ENCODE data around the gene ELOVL7. TPM values are rescaled to one million over a fixed set of nuclear protein-coding genes. Genes with fewer than 3 reads are reported as not detected.
A peak's percentile ranks its signal among the peaks of the same experiment; 100 is the strongest.

ELOVL7 gene
- total and polyA plus RNA-seq, 4 donors, result 0.21 to 2.3 (median 0.76) TPM

- Histone ChIP-seq H3K27me3 (ENCODE audit: control insufficient read depth in 4 of 4, insufficient read depth in 4 of 4, low read length in 3 of 4) (peaks cover 0 to 8% (median 4%) of the 10 kb centered on the region in 4 donors), H3K4me3 (ENCODE audit: low read depth in 1 of 3, low read length in 3 of 3) (peak overlapping the region in 1 of 3 donors; percentile 82), H3K36me3 (ENCODE audit: control insufficient read depth in 4 of 4, insufficient read depth in 3 of 4, low read depth in 1 of 4, low read length in 3 of 4) (no peaks in the 10 kb centered on the region), H3K27ac (ENCODE audit: low read depth in 1 of 2, low read length in 2 of 2) (no peak overlapping the region), H3K9ac (ENCODE audit: low read depth in 1 of 2, low read length in 2 of 2) (no peak overlapping the region), H3K9me3 (ENCODE audit: control insufficient read depth in 4 of 4, low read length in 3 of 4) (no peaks in the 10 kb centered on the region), H3K4me1 (ENCODE audit: control insufficient read depth in 4 of 4, insufficient read depth in 4 of 4, low read length in 3 of 4) (peaks cover 9 to 17% (median 12%) of the 10 kb centered on the region in 4 donors)
- 11% methylated on average over 26 of the region's 26 CpGs for WGBS
- DNase-seq (ENCODE audit: low spot score), result no peak
- TF ChIP-seq FOXA2 (IDR thresholded peaks at IDR 0.05) (no peak), RAD21 (IDR thresholded peaks at IDR 0.05) (no peak), YY1 (IDR thresholded peaks at IDR 0.05) (no peak), REST (IDR thresholded peaks at IDR 0.05) (no peak), HNF4G (IDR thresholded peaks at IDR 0.05) (no peak), GABPA (IDR thresholded peaks at IDR 0.05 in 1 of 2, conservative IDR thresholded peaks at IDR 0.05 in 1 of 2) (no peak), RXRA (IDR thresholded peaks at IDR 0.05) (no peak), TAF1 (conservative IDR thresholded peaks at IDR 0.05) (no peak), FOXA1 (IDR thresholded peaks at IDR 0.05) (no peak), SP1 (IDR thresholded peaks at IDR 0.05) (no peak)
- TF ChIP-seq, protein P1, sequence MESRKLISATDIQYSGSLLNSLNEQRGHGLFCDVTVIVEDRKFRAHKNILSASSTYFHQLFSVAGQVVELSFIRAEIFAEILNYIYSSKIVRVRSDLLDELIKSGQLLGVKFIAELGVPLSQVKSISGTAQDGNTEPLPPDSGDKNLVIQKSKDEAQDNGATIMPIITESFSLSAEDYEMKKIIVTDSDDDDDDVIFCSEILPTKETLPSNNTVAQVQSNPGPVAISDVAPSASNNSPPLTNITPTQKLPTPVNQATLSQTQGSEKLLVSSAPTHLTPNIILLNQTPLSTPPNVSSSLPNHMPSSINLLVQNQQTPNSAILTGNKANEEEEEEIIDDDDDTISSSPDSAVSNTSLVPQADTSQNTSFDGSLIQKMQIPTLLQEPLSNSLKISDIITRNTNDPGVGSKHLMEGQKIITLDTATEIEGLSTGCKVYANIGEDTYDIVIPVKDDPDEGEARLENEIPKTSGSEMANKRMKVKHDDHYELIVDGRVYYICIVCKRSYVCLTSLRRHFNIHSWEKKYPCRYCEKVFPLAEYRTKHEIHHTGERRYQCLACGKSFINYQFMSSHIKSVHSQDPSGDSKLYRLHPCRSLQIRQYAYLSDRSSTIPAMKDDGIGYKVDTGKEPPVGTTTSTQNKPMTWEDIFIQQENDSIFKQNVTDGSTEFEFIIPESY (IDR thresholded peaks at IDR 0.05), result no peak
- TF ChIP-seq, protein P2, sequence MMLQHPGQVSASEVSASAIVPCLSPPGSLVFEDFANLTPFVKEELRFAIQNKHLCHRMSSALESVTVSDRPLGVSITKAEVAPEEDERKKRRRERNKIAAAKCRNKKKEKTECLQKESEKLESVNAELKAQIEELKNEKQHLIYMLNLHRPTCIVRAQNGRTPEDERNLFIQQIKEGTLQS (IDR thresholded peaks at IDR 0.05), result no peak
Measured at GRCh38 chr5:60842871-60843385, 1.1 kb downstream of the ELOVL7 start.

- H3K27ac ChIP-seq (ENCODE audit: low read depth in 1 of 2, low read length in 2 of 2), result no peak overlapping the region
- TF ChIP-seq RXRA (IDR thresholded peaks at IDR 0.05), result no peak
- TF ChIP-seq, protein P3, sequence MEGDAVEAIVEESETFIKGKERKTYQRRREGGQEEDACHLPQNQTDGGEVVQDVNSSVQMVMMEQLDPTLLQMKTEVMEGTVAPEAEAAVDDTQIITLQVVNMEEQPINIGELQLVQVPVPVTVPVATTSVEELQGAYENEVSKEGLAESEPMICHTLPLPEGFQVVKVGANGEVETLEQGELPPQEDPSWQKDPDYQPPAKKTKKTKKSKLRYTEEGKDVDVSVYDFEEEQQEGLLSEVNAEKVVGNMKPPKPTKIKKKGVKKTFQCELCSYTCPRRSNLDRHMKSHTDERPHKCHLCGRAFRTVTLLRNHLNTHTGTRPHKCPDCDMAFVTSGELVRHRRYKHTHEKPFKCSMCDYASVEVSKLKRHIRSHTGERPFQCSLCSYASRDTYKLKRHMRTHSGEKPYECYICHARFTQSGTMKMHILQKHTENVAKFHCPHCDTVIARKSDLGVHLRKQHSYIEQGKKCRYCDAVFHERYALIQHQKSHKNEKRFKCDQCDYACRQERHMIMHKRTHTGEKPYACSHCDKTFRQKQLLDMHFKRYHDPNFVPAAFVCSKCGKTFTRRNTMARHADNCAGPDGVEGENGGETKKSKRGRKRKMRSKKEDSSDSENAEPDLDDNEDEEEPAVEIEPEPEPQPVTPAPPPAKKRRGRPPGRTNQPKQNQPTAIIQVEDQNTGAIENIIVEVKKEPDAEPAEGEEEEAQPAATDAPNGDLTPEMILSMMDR (IDR thresholded peaks at IDR 0.05; ENCODE audit: low read depth, low read length, missing input control), result no peak
- TF ChIP-seq GABPA (IDR thresholded peaks at IDR 0.05 in 1 of 2, conservative IDR thresholded peaks at IDR 0.05 in 1 of 2), result no peak
- TF ChIP-seq FOXA2 (IDR thresholded peaks at IDR 0.05), result no peak
- TF ChIP-seq, protein P2 (IDR thresholded peaks at IDR 0.05), result no peak
- TF ChIP-seq HNF4A (conservative IDR thresholded peaks at IDR 0.05), result no peak
- no peak for TF ChIP-seq JUND (IDR thresholded peaks at IDR 0.05)
- no peak for TF ChIP-seq REST (IDR thresholded peaks at IDR 0.05)
- no peak for TF ChIP-seq TAF1 (conservative IDR thresholded peaks at IDR 0.05)
- peaks cover 0 to 10% (median 4%) of the 10 kb centered on the region in 4 donors for H3K27me3 ChIP-seq (ENCODE audit: control insufficient read depth in 4 of 4, insufficient read depth in 4 of 4, low read length in 3 of 4)
- H3K9me3 ChIP-seq (ENCODE audit: control insufficient read depth in 4 of 4, low read length in 3 of 4), result no peaks in the 10 kb centered on the region
- H3K36me3 ChIP-seq (ENCODE audit: control insufficient read depth in 4 of 4, insufficient read depth in 3 of 4, low read depth in 1 of 4, low read length in 3 of 4), result no peaks in the 10 kb centered on the region
- H3K4me1 ChIP-seq (ENCODE audit: control insufficient read depth in 4 of 4, insufficient read depth in 4 of 4, low read length in 3 of 4), result peaks cover 9 to 17% (median 12%) of the 10 kb centered on the region in 4 donors
- 82% methylated on average over 2 of the region's 2 CpGs for WGBS
- no peak overlapping the region for H3K9ac ChIP-seq (ENCODE audit: low read depth in 1 of 2, low read length in 2 of 2)
- no peak for DNase-seq (ENCODE audit: low spot score)
- H3K4me3 ChIP-seq (ENCODE audit: low read depth in 1 of 3, low read length in 3 of 3), result no peak overlapping the region
Measured at GRCh38 chr5:60841361-60841760, 2.7 kb downstream of the ELOVL7 start.
